ENCODE results near the gene FICD. TPM values are rescaled to one million over a fixed set of nuclear protein-coding genes. Genes with fewer than 3 reads are reported as not detected.

FICD gene
- total RNA-seq, 6 experiments from 2014 or later: 2.8 to 8.4 (median 5.6) TPM

DNA sequence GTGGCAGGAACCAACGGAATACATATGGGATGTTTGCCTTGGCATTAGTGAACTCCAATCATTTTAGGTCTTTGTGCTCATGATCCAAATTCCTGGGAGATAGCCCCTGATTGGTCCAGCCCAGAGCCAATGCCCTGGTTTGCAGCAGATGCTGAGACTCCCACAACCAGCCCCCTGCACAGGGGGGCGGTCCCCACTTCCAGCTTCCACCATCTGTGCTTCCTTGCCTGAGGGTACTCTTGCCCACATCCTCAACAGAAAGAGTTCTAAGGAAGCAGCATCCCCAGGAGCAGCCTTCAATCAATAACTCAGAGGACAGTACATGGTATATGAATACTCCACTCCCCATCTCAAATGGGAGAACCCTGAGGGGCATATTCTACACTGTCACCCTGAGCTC lies 39.7 kb upstream of the FICD start:
- 6% methylated on average over 2 of the region's 2 CpGs for WGBS (ENCODE audit: insufficient coverage, low coverage, low lambda C conversion rate, missing lambda C conversion rate)
- intact Hi-C loops (cut with DNase I): no loop called here
- DNase-seq: no peak

DNA sequence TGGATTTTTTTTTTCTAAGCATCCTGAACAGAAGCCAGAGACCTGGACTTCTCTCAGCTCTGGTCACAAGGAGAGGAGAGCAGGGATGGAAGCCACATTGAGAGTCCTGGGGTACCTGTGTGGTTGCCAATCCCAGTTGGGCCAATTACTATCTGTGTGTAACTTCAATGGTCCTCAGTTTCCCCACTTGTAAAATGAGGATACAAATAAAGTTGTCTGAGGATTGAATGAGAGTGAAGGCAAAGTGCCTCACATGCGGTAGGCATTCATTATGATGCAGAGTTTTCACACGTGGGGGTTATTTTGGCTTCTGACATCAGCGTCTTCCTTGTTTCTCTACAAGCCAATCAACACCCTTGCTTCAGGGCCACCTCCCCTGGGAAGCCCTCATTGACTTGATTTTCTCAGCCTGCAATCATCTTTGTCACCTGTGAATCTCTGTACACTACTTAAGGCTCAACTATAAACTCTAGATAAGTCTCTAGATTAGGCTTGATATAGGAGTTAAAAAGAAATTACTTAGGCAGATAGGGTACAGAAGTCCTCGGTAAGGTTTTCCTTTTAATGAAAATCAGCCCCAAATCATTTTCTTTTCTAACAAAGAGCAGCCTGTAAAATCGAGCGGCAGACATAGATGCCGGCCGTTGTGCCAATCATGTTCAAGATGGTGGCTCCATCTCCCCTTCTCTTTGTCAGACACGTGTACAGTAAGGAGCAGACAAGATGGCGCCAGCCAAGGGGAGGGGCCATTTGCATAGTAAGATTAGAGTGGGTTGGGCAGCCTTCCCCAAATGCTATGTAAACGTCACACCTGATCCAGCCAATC lies 37.8 kb upstream of the FICD start:
- H3K27ac ChIP-seq: no peak overlapping the region
- no peaks in the 10 kb centered on the region for H3K4me1 ChIP-seq
- WGBS (ENCODE audit: insufficient coverage, low coverage, low lambda C conversion rate, missing lambda C conversion rate): 54% methylated on average over 8 of the region's 11 CpGs
- H3K27me3 ChIP-seq: no peaks in the 10 kb centered on the region
- H3K9me3 ChIP-seq: no peaks in the 10 kb centered on the region
- intact Hi-C loops (cut with DNase I): no loop called here
- no peak for DNase-seq
- no peak overlapping the region for H3K4me3 ChIP-seq
- ATAC-seq: no peak
- no peaks in the 10 kb centered on the region for H3K36me3 ChIP-seq
- TF ChIP-seq, protein P1, sequence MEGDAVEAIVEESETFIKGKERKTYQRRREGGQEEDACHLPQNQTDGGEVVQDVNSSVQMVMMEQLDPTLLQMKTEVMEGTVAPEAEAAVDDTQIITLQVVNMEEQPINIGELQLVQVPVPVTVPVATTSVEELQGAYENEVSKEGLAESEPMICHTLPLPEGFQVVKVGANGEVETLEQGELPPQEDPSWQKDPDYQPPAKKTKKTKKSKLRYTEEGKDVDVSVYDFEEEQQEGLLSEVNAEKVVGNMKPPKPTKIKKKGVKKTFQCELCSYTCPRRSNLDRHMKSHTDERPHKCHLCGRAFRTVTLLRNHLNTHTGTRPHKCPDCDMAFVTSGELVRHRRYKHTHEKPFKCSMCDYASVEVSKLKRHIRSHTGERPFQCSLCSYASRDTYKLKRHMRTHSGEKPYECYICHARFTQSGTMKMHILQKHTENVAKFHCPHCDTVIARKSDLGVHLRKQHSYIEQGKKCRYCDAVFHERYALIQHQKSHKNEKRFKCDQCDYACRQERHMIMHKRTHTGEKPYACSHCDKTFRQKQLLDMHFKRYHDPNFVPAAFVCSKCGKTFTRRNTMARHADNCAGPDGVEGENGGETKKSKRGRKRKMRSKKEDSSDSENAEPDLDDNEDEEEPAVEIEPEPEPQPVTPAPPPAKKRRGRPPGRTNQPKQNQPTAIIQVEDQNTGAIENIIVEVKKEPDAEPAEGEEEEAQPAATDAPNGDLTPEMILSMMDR (IDR thresholded peaks at IDR 0.05): no peak
- no peak for TF ChIP-seq POLR2A (IDR thresholded peaks at IDR 0.05)

More for the DNA sequence above, 39.7 kb upstream of the FICD start:
- Histone ChIP-seq H3K9me3 (no peaks in the 10 kb centered on the region), H3K4me1 (no peaks in the 10 kb centered on the region), H3K4me3 (no peak overlapping the region), H3K27ac (no peak overlapping the region), H3K27me3 (no peaks in the 10 kb centered on the region), H3K36me3 (no peaks in the 10 kb centered on the region)
- no peak for ATAC-seq
- TF ChIP-seq, protein P1 (IDR thresholded peaks at IDR 0.05): no peak
- TF ChIP-seq POLR2A (IDR thresholded peaks at IDR 0.05): no peak

DNA sequence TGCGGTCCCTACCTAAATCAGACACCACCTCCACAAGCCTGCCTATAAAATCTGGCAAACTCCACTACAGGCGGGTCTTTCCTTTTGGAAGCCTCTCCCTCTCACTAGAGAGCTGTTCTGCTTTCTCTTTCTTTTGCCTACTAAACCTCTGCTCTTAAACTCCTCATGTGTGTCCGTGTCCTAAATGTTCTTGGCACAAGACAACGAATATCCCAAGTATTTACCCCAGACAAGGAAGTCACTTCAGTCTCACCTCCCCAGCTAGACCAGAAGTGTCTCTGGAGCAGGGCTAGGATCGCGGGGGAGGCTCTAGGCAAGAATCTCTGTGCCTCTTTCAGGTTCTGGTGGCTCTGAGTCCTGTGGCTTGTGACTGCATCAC lies 37.2 kb upstream of the FICD start:
- Histone ChIP-seq H3K27me3 (no peaks in the 10 kb centered on the region), H3K4me3 (no peak overlapping the region), H3K36me3 (no peaks in the 10 kb centered on the region), H3K9me3 (no peaks in the 10 kb centered on the region), H3K27ac (no peak overlapping the region), H3K4me1 (no peaks in the 10 kb centered on the region)
- 57% methylated on average over 5 of the region's 6 CpGs for WGBS (ENCODE audit: insufficient coverage, low coverage, low lambda C conversion rate, missing lambda C conversion rate)
- TF ChIP-seq, protein P1 (IDR thresholded peaks at IDR 0.05): no peak
- TF ChIP-seq POLR2A (IDR thresholded peaks at IDR 0.05): no peak
- ATAC-seq: no peak
- intact Hi-C loops (cut with DNase I): no loop called here
- DNase-seq: no peak

DNA sequence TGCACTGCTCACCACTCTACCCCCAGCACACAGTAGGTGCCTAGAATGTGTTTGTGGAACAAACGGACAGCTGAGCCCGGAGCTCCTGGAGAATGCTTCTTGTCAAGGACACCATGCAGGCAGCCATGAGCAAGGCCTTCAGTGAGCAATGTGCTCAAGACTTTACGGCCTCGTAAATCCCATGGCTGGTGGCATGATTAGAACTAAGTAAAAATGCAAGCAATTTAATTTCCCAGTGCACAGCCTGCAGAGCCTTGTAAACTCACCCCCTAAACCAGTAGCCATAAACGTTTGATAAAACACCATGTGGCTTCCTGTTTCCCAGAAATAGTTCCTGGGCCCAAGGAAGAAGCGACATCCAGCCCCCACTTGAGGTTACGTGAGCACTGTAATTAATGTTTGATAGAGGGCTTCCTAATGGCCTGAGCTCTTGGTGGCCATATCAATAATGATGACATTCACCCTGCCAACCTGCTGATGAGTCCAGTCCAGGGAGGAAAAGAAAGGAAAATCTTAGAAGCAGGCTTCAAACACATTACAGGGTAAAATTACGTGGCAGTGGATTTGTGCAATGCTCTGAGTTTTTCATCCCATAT lies 36.4 kb upstream of the FICD start:
- Histone ChIP-seq H3K27ac (no peak overlapping the region), H3K4me1 (no peaks in the 10 kb centered on the region), H3K27me3 (no peaks in the 10 kb centered on the region), H3K4me3 (no peak overlapping the region), H3K36me3 (no peaks in the 10 kb centered on the region), H3K9me3 (no peaks in the 10 kb centered on the region)
- 65% methylated on average over 7 of the region's 8 CpGs for WGBS (ENCODE audit: insufficient coverage, low coverage, low lambda C conversion rate, missing lambda C conversion rate)
- TF ChIP-seq POLR2A (IDR thresholded peaks at IDR 0.05): no peak
- TF ChIP-seq, protein P1 (IDR thresholded peaks at IDR 0.05): no peak
- ATAC-seq (no peak), DNase-seq (no peak)
- intact Hi-C loops (cut with DNase I): no loop called here
